Neural cell (in vitro differentiated cells): Measurements from ENCODE around the gene TANGO6.

Experiments used
- EP300 ChIP-seq: fragments of 450-650 bp; conservative IDR thresholded peaks from 2 replicates; pipeline ENCODE4 v1.6.1; 2014; ENCODE audit warnings: antibody characterized with exemption, mild to moderate bottlenecking, moderate library complexity; ENCODE audit not compliant: poor library complexity, severe bottlenecking
- MXI1 ChIP-seq: fragments of 450-650 bp; conservative IDR thresholded peaks from 2 replicates; pipeline ENCODE4 v1.6.1; 2014; ENCODE audit warnings: antibody characterized with exemption, mild to moderate bottlenecking; ENCODE audit not compliant: poor library complexity, severe bottlenecking
- RAD21 ChIP-seq: fragments of 450-650 bp; conservative IDR thresholded peaks from 2 replicates; pipeline ENCODE4 v1.6.1; 2014; ENCODE audit warnings: antibody characterized with exemption, mild to moderate bottlenecking, moderate library complexity
- TF ChIP-seq, protein P1 (sequence below): fragments of 450-650 bp; IDR thresholded peaks from 2 replicates; pipeline ENCODE4 v1.5.1; 2014; ENCODE audit warnings: antibody characterized with exemption, mild to moderate bottlenecking, moderate library complexity; ENCODE audit not compliant: poor library complexity, severe bottlenecking

DNA sequence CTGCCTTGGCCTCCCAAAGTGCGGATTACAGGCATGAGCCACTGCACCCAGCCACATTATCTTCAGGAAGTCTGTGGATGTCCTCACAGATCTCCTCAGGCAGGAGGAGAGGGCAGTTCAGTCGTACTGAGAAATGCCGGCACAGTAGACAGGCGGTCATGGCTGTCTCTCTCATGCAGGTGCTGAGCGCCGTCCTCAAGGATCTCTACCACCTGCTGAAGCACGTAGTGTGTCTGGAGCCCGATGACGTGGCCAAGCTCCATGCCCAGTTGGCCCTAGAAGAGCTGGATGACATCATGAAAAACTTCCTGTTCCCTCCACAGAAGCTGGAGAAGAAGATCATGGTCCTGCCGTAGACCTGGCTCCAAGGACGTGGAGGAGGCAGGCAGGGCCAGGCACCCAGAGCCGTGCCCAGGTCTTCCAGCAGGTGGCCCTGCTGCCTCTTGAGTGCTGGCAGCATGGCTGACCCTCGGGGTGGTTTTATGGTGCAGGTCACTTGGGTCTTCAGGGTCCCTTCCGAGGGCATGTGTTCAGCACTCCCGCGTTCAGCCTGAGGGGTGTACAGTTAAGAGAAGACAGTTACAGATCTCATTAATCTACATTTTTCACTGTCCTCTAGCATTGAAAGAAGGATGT lies 240.1 kb downstream of the TANGO6 start:
- TF ChIP-seq, protein P1, sequence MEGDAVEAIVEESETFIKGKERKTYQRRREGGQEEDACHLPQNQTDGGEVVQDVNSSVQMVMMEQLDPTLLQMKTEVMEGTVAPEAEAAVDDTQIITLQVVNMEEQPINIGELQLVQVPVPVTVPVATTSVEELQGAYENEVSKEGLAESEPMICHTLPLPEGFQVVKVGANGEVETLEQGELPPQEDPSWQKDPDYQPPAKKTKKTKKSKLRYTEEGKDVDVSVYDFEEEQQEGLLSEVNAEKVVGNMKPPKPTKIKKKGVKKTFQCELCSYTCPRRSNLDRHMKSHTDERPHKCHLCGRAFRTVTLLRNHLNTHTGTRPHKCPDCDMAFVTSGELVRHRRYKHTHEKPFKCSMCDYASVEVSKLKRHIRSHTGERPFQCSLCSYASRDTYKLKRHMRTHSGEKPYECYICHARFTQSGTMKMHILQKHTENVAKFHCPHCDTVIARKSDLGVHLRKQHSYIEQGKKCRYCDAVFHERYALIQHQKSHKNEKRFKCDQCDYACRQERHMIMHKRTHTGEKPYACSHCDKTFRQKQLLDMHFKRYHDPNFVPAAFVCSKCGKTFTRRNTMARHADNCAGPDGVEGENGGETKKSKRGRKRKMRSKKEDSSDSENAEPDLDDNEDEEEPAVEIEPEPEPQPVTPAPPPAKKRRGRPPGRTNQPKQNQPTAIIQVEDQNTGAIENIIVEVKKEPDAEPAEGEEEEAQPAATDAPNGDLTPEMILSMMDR = no peak
- no peak for TF ChIP-seq EP300
- no peak for TF ChIP-seq MXI1
- TF ChIP-seq RAD21 = no peak
